NCI-H2196 (cell line): Measurements from ENCODE around the gene FAM83C.
"Not testable (repeated sequence)": the region's sequence is repeated elsewhere in the genome, so short reads cannot be mapped to it uniquely, and the experiment has no call there.

Experiments used
- DNase-seq: peaks from one replicate; lab custom pipeline; 2025; ENCODE audit not compliant: unreplicated experiment; lab: John Stamatoyannopoulos, UW

Gene FAM83C

GRCh38 chr20:35269055-35269781, 23.0 kb downstream of the FAM83C start:
- peak; percentile 79 for DNase-seq

- no peak for DNase-seq
Measured at GRCh38 chr20:35267092-35267491, 25.1 kb downstream of the FAM83C start.

GRCh38 chr20:35264755-35265154, 27.5 kb downstream of the FAM83C start:
- no peak for DNase-seq

- DNase-seq, result peak; percentile 57
Measured at GRCh38 chr20:35263532-35264341, 28.5 kb downstream of the FAM83C start.

GRCh38 chr20:35262731-35263531, 29.3 kb downstream of the FAM83C start:
- DNase-seq, result not testable (repeated sequence)

- not testable (repeated sequence) for DNase-seq
Measured at GRCh38 chr20:35262321-35262720, 29.9 kb downstream of the FAM83C start.

GRCh38 chr20:35260426-35260825, 31.8 kb downstream of the FAM83C start:
- DNase-seq, result no peak

GRCh38 chr20:35257175-35257909, 34.9 kb downstream of the FAM83C start:
- DNase-seq, result no peak

GRCh38 chr20:35254448-35254999, 37.7 kb downstream of the FAM83C start:
- no peak for DNase-seq

- DNase-seq, result no peak
Measured at GRCh38 chr20:35253010-35253409, 39.2 kb downstream of the FAM83C start.

GRCh38 chr20:35252598-35252997, 39.6 kb downstream of the FAM83C start:
- DNase-seq, result not testable (repeated sequence)

- no peak for DNase-seq
Measured at GRCh38 chr20:35252037-35252461, 40.2 kb downstream of the FAM83C start.

- DNase-seq, result no peak
Measured at GRCh38 chr20:35251613-35251940, 40.6 kb downstream of the FAM83C start.

GRCh38 chr20:35248641-35249475, 43.4 kb downstream of the FAM83C start:
- no peak for DNase-seq

- no peak for DNase-seq
Measured at GRCh38 chr20:35246723-35247122, 45.5 kb downstream of the FAM83C start.

- no peak for DNase-seq
Measured at GRCh38 chr20:35243986-35244385, 48.2 kb downstream of the FAM83C start.

- no peak for DNase-seq
Measured at GRCh38 chr20:35243317-35243716, 48.9 kb downstream of the FAM83C start.

- DNase-seq, result no peak
Measured at GRCh38 chr20:35240811-35241293, 51.4 kb downstream of the FAM83C start.

- DNase-seq, result no peak
Measured at GRCh38 chr20:35240083-35240810, 52.0 kb downstream of the FAM83C start.
